BJ (cell line): ENCODE results near the gene TRIM13. TPM values are rescaled to one million over a fixed set of nuclear protein-coding genes. Genes with fewer than 3 reads are reported as not detected.

Experiments
- CTCF ChIA-PET: fragments of 350-600 bp; formaldehyde crosslinking; extraction: SDS; loops from one replicate; lab custom pipeline; 2021; ENCODE audit warnings: antibody characterized with exemption, inconsistent platforms; lab: Yijun Ruan, JAX
- POLR2A ChIA-PET: fragments of 300-600 bp; sonication (Branson Sonifier 250); formaldehyde crosslinking; extraction: SDS; loops from one replicate; lab custom pipeline; 2021; ENCODE audit warnings: antibody characterized with exemption; lab: Charles Lee
- DNase-seq: peaks from one replicate; pipeline ENCODE4 v3.0.0-alpha.2; 2011; ENCODE audit warnings: low read depth
- H3K27me3 ChIP-seq: 2 replicates; pipeline ENCODE4 v1.6.0; 2011; ENCODE audit warnings: low read length; ENCODE audit not compliant: control insufficient read depth, insufficient read depth
- H3K36me3 ChIP-seq: 2 replicates; pipeline ENCODE4 v1.5.1; 2011; ENCODE audit warnings: low read length; ENCODE audit not compliant: control insufficient read depth, insufficient read depth
- H3K4me3 ChIP-seq: 2 replicates; pipeline ENCODE4 v1.5.1; 2011; ENCODE audit warnings: low read depth, mild to moderate bottlenecking, control low read depth, low read length
- CTCF ChIP-seq: IDR thresholded peaks from 2 replicates; pipeline ENCODE4 v1.5.1; 2011; ENCODE audit warnings: low read depth, mild to moderate bottlenecking, control low read depth, inconsistent platforms, low read length, moderate library complexity; ENCODE audit not compliant: insufficient read depth
- polyA plus RNA-seq: library from polyadenylated mRNA; depleted of rRNA; stranded (reverse); fragments of >200 nt; gene quantifications from 2 replicates; pipeline ENCODE4 v1.2.3, GENCODE V29; 2011

The TRIM13 gene
- polyA plus RNA-seq, 1 experiment, result 11.7 TPM

DNA sequence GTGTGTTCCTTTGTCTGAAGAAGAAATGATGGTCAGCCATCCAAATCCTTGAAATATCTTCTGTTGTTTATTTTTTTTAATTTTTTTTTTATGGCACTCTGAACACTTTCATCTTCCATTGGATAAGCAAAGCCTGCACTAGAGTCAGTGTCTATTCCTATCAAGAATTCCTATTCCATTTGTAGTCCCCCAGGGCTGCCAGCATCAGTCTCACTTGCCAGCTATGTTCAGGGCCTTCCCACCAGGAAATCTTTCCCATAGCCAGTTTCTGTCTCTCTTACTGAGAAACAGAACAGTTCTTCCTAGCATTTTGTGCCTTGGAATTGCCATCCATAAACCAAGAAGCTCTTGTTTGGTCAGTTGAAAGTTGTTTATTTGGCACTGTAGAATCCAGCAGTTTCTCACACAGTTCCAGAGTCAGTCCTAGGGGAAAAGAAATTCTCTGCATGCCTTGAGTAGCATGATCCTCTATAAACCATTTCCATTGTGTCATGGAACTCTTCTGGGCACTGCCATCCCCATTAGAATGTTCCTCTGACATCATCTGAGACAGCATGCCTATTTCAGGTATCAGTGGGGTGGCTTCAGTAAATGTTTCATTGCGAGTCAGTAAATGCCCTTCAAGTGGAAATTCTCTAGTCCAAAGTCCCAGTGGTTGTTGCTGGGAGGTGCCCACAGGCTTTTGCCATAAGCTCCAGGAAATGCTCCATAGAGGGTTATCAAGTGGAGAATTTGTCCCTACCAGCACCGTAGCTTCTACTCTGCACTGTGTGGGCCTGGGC is 42.0 kb upstream of the TRIM13 start:
- CTCF ChIA-PET, result interaction anchor here (1.1 kb wide), 1 partner anchor 18 kb away, joined by 4 read pairs; the partner anchor contains the start of gene SPRYD7
- Histone ChIP-seq H3K36me3 (no peaks in the 10 kb centered on the region), H3K27me3 (no peaks in the 10 kb centered on the region), H3K4me3 (no peak overlapping the region)
- TF ChIP-seq CTCF, result no peak
- POLR2A ChIA-PET, result no interaction called here
- DNase-seq, result no peak

GRCh38 chr13:49956131-49956530 is 40.7 kb upstream of the TRIM13 start:
- H3K27me3 ChIP-seq, result no peaks in the 10 kb centered on the region
- CTCF ChIA-PET, result no interaction called here
- H3K4me3 ChIP-seq, result no peak overlapping the region
- POLR2A ChIA-PET, result interaction anchor here (0.5 kb wide), 1 partner anchor 17 kb away, joined by 8 read pairs; no protein-coding TSS in a partner anchor
- no peaks in the 10 kb centered on the region for H3K36me3 ChIP-seq
- no peak for TF ChIP-seq CTCF
- DNase-seq, result no peak

GRCh38 chr13:49958321-49958720 is 38.5 kb upstream of the TRIM13 start:
- no peaks in the 10 kb centered on the region for H3K27me3 ChIP-seq
- no peak for TF ChIP-seq CTCF
- ChIA-PET CTCF (interaction anchor here (1.2 to 1.8 kb wide), 2 partner anchors 19 to 22 kb away, joined by 3 to 7 read pairs; partner anchors contain the start of gene SPRYD7), POLR2A (no interaction called here)
- H3K4me3 ChIP-seq, result no peak overlapping the region
- no peaks in the 10 kb centered on the region for H3K36me3 ChIP-seq
- DNase-seq, result no peak

DNA sequence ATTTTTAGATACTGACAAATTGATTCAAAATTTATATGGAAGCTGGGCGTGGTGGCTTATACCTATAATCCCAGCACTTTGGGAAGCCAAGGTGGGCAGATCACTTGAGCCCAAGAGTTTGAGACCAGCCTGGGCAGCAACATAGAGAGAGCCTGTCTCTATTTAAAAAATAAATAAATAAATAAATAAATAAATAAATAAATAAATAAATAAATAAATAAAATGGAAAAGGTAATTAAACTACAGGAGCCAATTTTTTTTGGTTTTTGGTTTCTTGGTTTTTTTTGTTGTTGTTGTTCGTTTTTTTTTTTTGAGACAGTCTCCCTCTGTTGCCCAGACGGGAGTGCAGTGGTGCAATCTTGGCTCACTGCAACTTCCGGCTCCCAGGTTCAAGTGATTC is 29.4 kb upstream of the TRIM13 start:
- Histone ChIP-seq H3K36me3 (no peaks in the 10 kb centered on the region), H3K4me3 (no peak overlapping the region), H3K27me3 (no peaks in the 10 kb centered on the region)
- CTCF ChIA-PET, result interaction anchor here (1.2 kb wide), 1 partner anchor 10 kb away, joined by 3 read pairs; no protein-coding TSS in a partner anchor
- POLR2A ChIA-PET, result no interaction called here
- DNase-seq, result no peak
- no peak for TF ChIP-seq CTCF

DNA sequence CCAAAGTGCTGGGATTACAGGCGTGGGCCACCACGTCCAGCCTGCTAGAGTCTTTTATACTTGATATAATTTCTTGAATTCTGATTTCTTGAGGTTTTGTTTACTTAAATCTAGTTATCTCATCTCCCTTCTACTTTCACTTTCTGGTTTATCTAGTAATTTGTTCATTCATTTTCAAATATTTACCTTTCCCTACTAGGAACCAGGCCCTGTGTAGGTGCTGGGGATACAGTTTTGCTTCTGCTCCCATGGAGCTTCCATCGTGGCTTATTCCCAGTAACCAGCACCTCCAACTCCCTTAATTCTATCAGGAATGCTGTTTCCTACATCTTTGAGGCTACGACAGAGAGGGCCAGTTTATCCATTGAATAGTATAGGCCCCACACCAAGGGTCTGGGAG is 24.1 kb upstream of the TRIM13 start:
- no peak for TF ChIP-seq CTCF
- H3K27me3 ChIP-seq, result no peaks in the 10 kb centered on the region
- ChIA-PET CTCF (interaction anchor here (0.7 kb wide), 1 partner anchor 833 kb away, joined by 3 read pairs; no protein-coding TSS in a partner anchor), POLR2A (no interaction called here)
- no peak for DNase-seq
- no peaks in the 10 kb centered on the region for H3K36me3 ChIP-seq
- H3K4me3 ChIP-seq, result no peak overlapping the region
